ENCODE results near the gene ENOX1.

GRCh38 chr13:43472339-43472738 lies 314.4 kb downstream of the ENOX1 start:
- TF ChIP-seq CTCF (IDR thresholded peaks at IDR 0.05): no peak
- TF ChIP-seq EZH2 (IDR thresholded peaks at IDR 0.05): no peak
- TF ChIP-seq EZH2phosphoT487 (IDR thresholded peaks at IDR 0.05): no peak
